ENCODE measurements around the gene FCHO1. TPM values are rescaled to one million over a fixed set of nuclear protein-coding genes. Genes with fewer than 3 reads are reported as not detected.

The FCHO1 gene
- total RNA-seq, 1 experiment from 2014 or later = 16.6 TPM

GRCh38 chr19:17805427-17805826 lies 54.1 kb downstream of the FCHO1 start:
- Histone ChIP-seq H3K9me2 (replicated peaks; ENCODE audit: insufficient read depth, low read length) (no peaks in the 10 kb centered on the region), H3K9me3 (ENCODE audit: low read length) (no peaks in the 10 kb centered on the region), H3K79me2 (ENCODE audit: low read length) (no peaks in the 10 kb centered on the region), H3K9ac (ENCODE audit: low read length) (no peak overlapping the region), H3K4me3 (ENCODE audit: low read length) (no peak overlapping the region), H3K4me2 (ENCODE audit: low read depth, low read length, poor library complexity, severe bottlenecking) (no peak overlapping the region), H4K20me1 (ENCODE audit: insufficient read depth, low read depth, low read length) (no peaks in the 10 kb centered on the region), H3K27ac (ENCODE audit: low read length) (no peak overlapping the region), H2AFZ (ENCODE audit: low read length) (no peak overlapping the region), H3K36me3 (ENCODE audit: insufficient read depth, low read length) (no peaks in the 10 kb centered on the region), H3K27me3 (ENCODE audit: low read length) (no peaks in the 10 kb centered on the region), H3K4me1 (ENCODE audit: low read length) (no peaks in the 10 kb centered on the region)
- DNase-seq = no peak

DNA sequence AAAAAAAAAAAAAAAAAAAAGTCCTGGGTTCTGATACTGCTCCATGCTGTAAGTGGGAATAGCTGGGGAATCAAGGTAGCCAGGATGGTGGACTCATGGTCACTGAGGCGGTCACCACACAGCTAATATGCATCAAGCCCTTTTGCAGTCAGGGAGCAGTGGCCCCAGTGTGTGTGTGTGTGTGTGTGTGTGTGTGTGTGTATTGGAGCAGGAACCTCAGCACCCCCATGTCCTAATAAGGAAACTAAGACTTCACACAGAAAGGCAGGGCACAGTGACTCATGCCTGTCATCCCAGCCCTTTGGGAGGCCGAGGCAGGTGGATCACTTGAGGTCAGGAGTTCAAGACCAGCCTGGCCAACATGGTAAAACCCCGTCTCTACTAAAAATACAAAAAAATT lies 55.7 kb downstream of the FCHO1 start:
- DNase-seq = no peak
- no peak overlapping the region for H3K4me2 ChIP-seq (ENCODE audit: low read depth, low read length, poor library complexity, severe bottlenecking)
- H3K36me3 ChIP-seq (ENCODE audit: insufficient read depth, low read length) = no peaks in the 10 kb centered on the region
- H3K27me3 ChIP-seq (ENCODE audit: low read length) = no peaks in the 10 kb centered on the region
- H3K27ac ChIP-seq (ENCODE audit: low read length) = no peak overlapping the region
- H3K9ac ChIP-seq (ENCODE audit: low read length) = no peak overlapping the region
- no peaks in the 10 kb centered on the region for H3K79me2 ChIP-seq (ENCODE audit: low read length)
- no peaks in the 10 kb centered on the region for H3K9me2 ChIP-seq (replicated peaks; ENCODE audit: insufficient read depth, low read length)
- H3K4me1 ChIP-seq (ENCODE audit: low read length) = no peaks in the 10 kb centered on the region
- no peaks in the 10 kb centered on the region for H3K9me3 ChIP-seq (ENCODE audit: low read length)
- H2AFZ ChIP-seq (ENCODE audit: low read length) = no peak overlapping the region
- H4K20me1 ChIP-seq (ENCODE audit: insufficient read depth, low read depth, low read length) = no peaks in the 10 kb centered on the region
- no peak overlapping the region for H3K4me3 ChIP-seq (ENCODE audit: low read length)

GRCh38 chr19:17807731-17808316 lies 56.5 kb downstream of the FCHO1 start:
- no peak overlapping the region for H2AFZ ChIP-seq (ENCODE audit: low read length)
- H3K4me2 ChIP-seq (ENCODE audit: low read depth, low read length, poor library complexity, severe bottlenecking) = no peak overlapping the region
- H4K20me1 ChIP-seq (ENCODE audit: insufficient read depth, low read depth, low read length) = no peaks in the 10 kb centered on the region
- no peaks in the 10 kb centered on the region for H3K36me3 ChIP-seq (ENCODE audit: insufficient read depth, low read length)
- no peaks in the 10 kb centered on the region for H3K9me3 ChIP-seq (ENCODE audit: low read length)
- H3K9me2 ChIP-seq (replicated peaks; ENCODE audit: insufficient read depth, low read length) = no peaks in the 10 kb centered on the region
- H3K9ac ChIP-seq (ENCODE audit: low read length) = no peak overlapping the region
- no peak for DNase-seq
- no peak overlapping the region for H3K4me3 ChIP-seq (ENCODE audit: low read length)
- H3K27me3 ChIP-seq (ENCODE audit: low read length) = no peaks in the 10 kb centered on the region
- H3K4me1 ChIP-seq (ENCODE audit: low read length) = no peaks in the 10 kb centered on the region
- no peak overlapping the region for H3K27ac ChIP-seq (ENCODE audit: low read length)
- H3K79me2 ChIP-seq (ENCODE audit: low read length) = no peaks in the 10 kb centered on the region

GRCh38 chr19:17811103-17811502 lies 59.8 kb downstream of the FCHO1 start:
- no peaks in the 10 kb centered on the region for H3K27me3 ChIP-seq (ENCODE audit: low read length)
- H3K4me2 ChIP-seq (ENCODE audit: low read depth, low read length, poor library complexity, severe bottlenecking) = no peak overlapping the region
- H3K9me3 ChIP-seq (ENCODE audit: low read length) = no peaks in the 10 kb centered on the region
- no peak overlapping the region for H3K9ac ChIP-seq (ENCODE audit: low read length)
- no peak overlapping the region for H3K27ac ChIP-seq (ENCODE audit: low read length)
- H3K9me2 ChIP-seq (replicated peaks; ENCODE audit: insufficient read depth, low read length) = no peaks in the 10 kb centered on the region
- no peaks in the 10 kb centered on the region for H3K79me2 ChIP-seq (ENCODE audit: low read length)
- H2AFZ ChIP-seq (ENCODE audit: low read length) = no peak overlapping the region
- no peaks in the 10 kb centered on the region for H3K36me3 ChIP-seq (ENCODE audit: insufficient read depth, low read length)
- H3K4me1 ChIP-seq (ENCODE audit: low read length) = no peaks in the 10 kb centered on the region
- H4K20me1 ChIP-seq (ENCODE audit: insufficient read depth, low read depth, low read length) = no peaks in the 10 kb centered on the region
- DNase-seq = no peak
- no peak overlapping the region for H3K4me3 ChIP-seq (ENCODE audit: low read length)

DNA sequence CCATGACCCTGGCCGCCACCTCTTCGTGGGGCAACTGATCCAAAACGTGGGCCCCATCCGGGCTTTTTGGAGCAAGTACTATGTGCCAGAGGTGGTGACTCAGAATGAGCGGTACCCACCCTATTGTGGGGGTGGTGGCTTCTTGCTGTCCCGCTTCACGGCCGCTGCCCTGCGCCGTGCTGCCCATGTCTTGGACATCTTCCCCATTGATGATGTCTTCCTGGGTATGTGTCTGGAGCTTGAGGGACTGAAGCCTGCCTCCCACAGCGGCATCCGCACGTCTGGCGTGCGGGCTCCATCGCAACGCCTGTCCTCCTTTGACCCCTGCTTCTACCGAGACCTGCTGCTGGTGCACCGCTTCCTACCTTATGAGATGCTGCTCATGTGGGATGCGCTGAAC lies 60.4 kb downstream of the FCHO1 start:
- Histone ChIP-seq H3K4me2 (ENCODE audit: low read depth, low read length, poor library complexity, severe bottlenecking) (no peak overlapping the region), H3K9ac (ENCODE audit: low read length) (no peak overlapping the region), H2AFZ (ENCODE audit: low read length) (no peak overlapping the region), H3K9me2 (replicated peaks; ENCODE audit: insufficient read depth, low read length) (no peaks in the 10 kb centered on the region), H3K36me3 (ENCODE audit: insufficient read depth, low read length) (no peaks in the 10 kb centered on the region), H3K4me3 (ENCODE audit: low read length) (no peak overlapping the region), H4K20me1 (ENCODE audit: insufficient read depth, low read depth, low read length) (no peaks in the 10 kb centered on the region), H3K4me1 (ENCODE audit: low read length) (no peaks in the 10 kb centered on the region), H3K79me2 (ENCODE audit: low read length) (no peaks in the 10 kb centered on the region), H3K9me3 (ENCODE audit: low read length) (no peaks in the 10 kb centered on the region), H3K27ac (ENCODE audit: low read length) (no peak overlapping the region), H3K27me3 (ENCODE audit: low read length) (no peaks in the 10 kb centered on the region)
- no peak for DNase-seq

DNA sequence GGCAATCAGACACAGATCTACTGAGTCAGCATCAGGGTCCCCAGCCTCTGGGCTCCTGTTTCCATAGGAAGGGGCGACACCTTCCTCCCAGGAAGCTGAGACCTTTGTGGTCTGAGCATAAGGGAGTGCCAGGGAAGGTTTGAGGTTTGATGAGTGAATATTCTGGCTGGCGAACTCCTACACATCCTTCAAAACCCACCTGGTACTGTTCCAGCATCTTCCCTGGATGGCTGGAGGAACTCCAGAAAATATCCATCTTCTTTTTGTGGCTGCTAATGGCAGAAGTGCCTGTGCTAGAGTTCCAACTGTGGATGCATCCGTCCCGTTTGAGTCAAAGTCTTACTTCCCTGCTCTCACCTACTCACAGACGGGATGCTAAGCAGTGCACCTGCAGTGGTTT lies 60.8 kb downstream of the FCHO1 start:
- Histone ChIP-seq H4K20me1 (ENCODE audit: insufficient read depth, low read depth, low read length) (no peaks in the 10 kb centered on the region), H2AFZ (ENCODE audit: low read length) (no peak overlapping the region), H3K27me3 (ENCODE audit: low read length) (no peaks in the 10 kb centered on the region), H3K4me2 (ENCODE audit: low read depth, low read length, poor library complexity, severe bottlenecking) (no peak overlapping the region), H3K36me3 (ENCODE audit: insufficient read depth, low read length) (no peaks in the 10 kb centered on the region), H3K4me3 (ENCODE audit: low read length) (no peak overlapping the region), H3K9me2 (replicated peaks; ENCODE audit: insufficient read depth, low read length) (no peaks in the 10 kb centered on the region), H3K9ac (ENCODE audit: low read length) (no peak overlapping the region), H3K9me3 (ENCODE audit: low read length) (no peaks in the 10 kb centered on the region), H3K27ac (ENCODE audit: low read length) (no peak overlapping the region), H3K79me2 (ENCODE audit: low read length) (no peaks in the 10 kb centered on the region), H3K4me1 (ENCODE audit: low read length) (no peaks in the 10 kb centered on the region)
- DNase-seq = no peak

DNA sequence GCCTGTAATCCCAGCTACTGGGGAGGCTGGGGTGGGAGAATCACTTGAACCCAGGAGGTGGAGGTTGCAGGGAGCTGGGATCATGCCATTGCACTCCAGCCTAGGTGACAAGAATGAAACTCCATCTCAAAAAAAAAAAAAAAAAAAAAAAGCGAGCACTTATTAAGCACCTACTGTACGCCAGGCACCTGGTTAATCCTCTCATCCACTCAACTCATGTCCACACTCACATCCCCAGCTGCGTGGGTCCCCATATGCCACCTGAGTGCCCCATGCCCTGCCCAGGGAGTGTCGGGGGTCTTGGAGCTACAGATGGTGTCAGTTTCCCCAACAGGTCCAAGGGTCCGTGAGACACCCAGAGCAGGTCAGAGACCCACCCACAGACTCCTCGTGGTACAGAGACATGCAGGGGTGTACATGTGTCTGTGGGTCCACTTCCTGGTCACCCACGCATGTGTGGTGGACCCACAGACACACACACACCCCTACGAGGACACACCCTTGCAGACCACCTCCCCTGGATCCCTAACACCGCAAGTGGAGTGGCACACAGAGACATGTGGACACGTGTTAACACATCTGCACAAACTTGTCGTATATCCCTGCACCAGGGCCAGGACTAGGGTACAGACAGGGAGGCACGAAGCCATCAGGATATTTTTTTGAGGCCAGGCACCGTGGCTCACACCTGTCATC lies 66.5 kb downstream of the FCHO1 start:
- no peak overlapping the region for H3K4me3 ChIP-seq (ENCODE audit: low read length)
- no peaks in the 10 kb centered on the region for H3K27me3 ChIP-seq (ENCODE audit: low read length)
- H3K9me3 ChIP-seq (ENCODE audit: low read length) = no peaks in the 10 kb centered on the region
- H3K4me1 ChIP-seq (ENCODE audit: low read length) = no peaks in the 10 kb centered on the region
- no peak overlapping the region for H2AFZ ChIP-seq (ENCODE audit: low read length)
- H3K4me2 ChIP-seq (ENCODE audit: low read depth, low read length, poor library complexity, severe bottlenecking) = no peak overlapping the region
- H4K20me1 ChIP-seq (ENCODE audit: insufficient read depth, low read depth, low read length) = no peaks in the 10 kb centered on the region
- no peak overlapping the region for H3K27ac ChIP-seq (ENCODE audit: low read length)
- no peak for DNase-seq
- no peaks in the 10 kb centered on the region for H3K9me2 ChIP-seq (replicated peaks; ENCODE audit: insufficient read depth, low read length)
- H3K36me3 ChIP-seq (ENCODE audit: insufficient read depth, low read length) = no peaks in the 10 kb centered on the region
- no peak overlapping the region for H3K9ac ChIP-seq (ENCODE audit: low read length)
- no peaks in the 10 kb centered on the region for H3K79me2 ChIP-seq (ENCODE audit: low read length)

DNA sequence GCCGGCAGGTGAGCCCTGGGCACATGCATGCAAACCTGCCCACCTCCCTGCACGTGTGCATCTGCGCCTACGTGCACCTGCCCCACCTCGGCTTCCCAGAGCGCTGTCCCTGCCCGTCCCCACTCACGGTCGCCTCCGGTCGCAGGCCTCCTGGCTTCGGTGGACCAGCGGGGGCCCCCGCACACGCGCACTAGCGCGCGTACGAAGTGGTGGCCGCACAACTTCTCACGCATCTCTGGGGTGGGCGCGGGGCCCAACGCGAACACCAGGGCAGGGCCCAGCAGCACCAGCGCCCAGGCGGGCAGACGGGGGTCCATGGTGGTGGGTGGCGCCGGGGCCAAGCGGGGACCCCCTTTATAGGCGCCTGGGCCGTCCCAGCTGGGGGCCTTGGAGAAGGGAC lies 69.9 kb downstream of the FCHO1 start, which contains the start of gene INSL3:
Gene INSL3, minus strand, starts transcription at position 330 of the 400 bp plus-strand sequence. Its CDS starts 13 bp downstream, at position 317.
- H3K4me3 ChIP-seq (ENCODE audit: low read length) = no peak within 1 kb of the TSS
- H3K36me3 ChIP-seq (ENCODE audit: insufficient read depth, low read length) = no peaks in the 10 kb centered on the region
- no peak within 1 kb of the TSS for H3K4me2 ChIP-seq (ENCODE audit: low read depth, low read length, poor library complexity, severe bottlenecking)
- H3K27ac ChIP-seq (ENCODE audit: low read length) = no peak within 1 kb of the TSS
- H3K79me2 ChIP-seq (ENCODE audit: low read length) = no peaks in the 10 kb centered on the region
- no peaks in the 10 kb centered on the region for H3K27me3 ChIP-seq (ENCODE audit: low read length)
- no peaks in the 10 kb centered on the region for H3K9me3 ChIP-seq (ENCODE audit: low read length)
- H4K20me1 ChIP-seq (ENCODE audit: insufficient read depth, low read depth, low read length) = no peaks in the 10 kb centered on the region
- no peaks in the 10 kb centered on the region for H3K4me1 ChIP-seq (ENCODE audit: low read length)
- no peak within 1 kb of the TSS for H3K9ac ChIP-seq (ENCODE audit: low read length)
- DNase-seq = no peak
- no peaks in the 10 kb centered on the region for H3K9me2 ChIP-seq (replicated peaks; ENCODE audit: insufficient read depth, low read length)
- no peak within 1 kb of the TSS for H2AFZ ChIP-seq (ENCODE audit: low read length)
